Endothelial cell of umbilical vein (primary cell): Measurements from ENCODE around the gene FYB1. TPM values are rescaled to one million over a fixed set of nuclear protein-coding genes. Genes with fewer than 3 reads are reported as not detected.

ENCODE experiments used
- BruUV-seq: library from RNA; stranded (reverse); fragments of 400-500 nt; replicated peaks from 2 replicates; lab custom pipeline; 2021; lab: Mats Ljungman, UMichigan
- CTCF ChIA-PET: fragments of 300-600, 350-600 bp; sonication (Branson Sonifier 250); formaldehyde crosslinking; loops from one replicate; lab custom pipeline; 2021; ENCODE audit warnings: antibody characterized with exemption, inconsistent platforms; lab: Charles Lee
- POLR2A ChIA-PET: fragments of 300-600, 350-600 bp; sonication (Branson Sonifier 250); formaldehyde crosslinking; loops from one replicate; lab custom pipeline; 2021; ENCODE audit warnings: antibody characterized with exemption, inconsistent platforms; lab: Charles Lee
- DNase-seq: peaks from one replicate; pipeline ENCODE4 v3.0.0-alpha.2; 2011; ENCODE audit warnings: low read depth, low spot score
- FAIRE-seq: peaks from 2 replicates; lab custom pipeline; 2011; peaks lifted over from hg19 to GRCh38; lab: Jason Lieb, UNC
- H2AFZ ChIP-seq: 2 replicates; pipeline ENCODE4 v1.6.0; 2012; ENCODE audit warnings: low read depth, low read length, control low read depth, inconsistent platforms
- H3K27ac ChIP-seq: 2 replicates; pipeline ENCODE4 v1.5.1; 2011; ENCODE audit warnings: low read depth, mild to moderate bottlenecking, control low read depth, low read length, moderate library complexity; ENCODE audit not compliant: insufficient read depth
- H3K27me3 ChIP-seq, 2 experiments: 2 replicates each; pipeline versions ENCODE4 v1.6.0 to v1.6.1; 2011; ENCODE audit warnings: low read length in 2 of 2, mixed read lengths in 1 of 2; ENCODE audit not compliant: control insufficient read depth in 2 of 2, insufficient read depth in 2 of 2
- H3K36me3 ChIP-seq, 2 experiments: 2 replicates in 1 of 2; 3 replicates in 1 of 2; pipeline ENCODE4 v1.5.1; 2011; ENCODE audit warnings: low read length in 2 of 2, mild to moderate bottlenecking in 1 of 2, moderate library complexity in 1 of 2; ENCODE audit not compliant: control insufficient read depth in 2 of 2, insufficient read depth in 2 of 2; ENCODE audit errors: extremely low read depth in 1 of 2
- H3K4me1 ChIP-seq: 3 replicates; pipeline ENCODE4 v1.5.1; 2011; ENCODE audit warnings: mild to moderate bottlenecking, low read length; ENCODE audit not compliant: control insufficient read depth, insufficient read depth; ENCODE audit errors: extremely low read depth
- H3K4me2 ChIP-seq: 2 replicates; pipeline ENCODE4 v1.6.1; 2011; ENCODE audit warnings: low read length, control low read depth, mixed read lengths; ENCODE audit not compliant: insufficient read depth
- H3K4me3 ChIP-seq, 3 experiments: fragments of 200-600 bp in 1 of 3; sonication (generic), shearing (Covaris generic) in 1 of 3; replicated peaks in 1 of 3; 2 replicates each; pipeline ENCODE4 v1.5.1; 2011 to 2016; ENCODE audit warnings: control low read depth in 3 of 3, low read length in 3 of 3, mild to moderate bottlenecking in 2 of 3, inconsistent platforms in 1 of 3, low read depth in 1 of 3, moderate library complexity in 1 of 3; ENCODE audit not compliant: insufficient read depth in 1 of 3
- H3K79me2 ChIP-seq: 2 replicates; pipeline ENCODE4 v1.6.0; 2012; ENCODE audit warnings: low read length, inconsistent platforms; ENCODE audit not compliant: control insufficient read depth, insufficient read depth
- H3K9ac ChIP-seq: replicated peaks from 2 replicates; pipeline ENCODE3; 2011; ENCODE audit warnings: low read length, control low read depth; ENCODE audit not compliant: insufficient read depth; ENCODE audit errors: extremely low read depth
- H3K9me1 ChIP-seq: replicated peaks from 3 replicates; pipeline ENCODE4 v1.6.0; 2011; ENCODE audit warnings: mild to moderate bottlenecking, low read length; ENCODE audit not compliant: control insufficient read depth, insufficient read depth; ENCODE audit errors: extremely low read depth
- H3K9me3 ChIP-seq: replicated peaks from 2 replicates; pipeline ENCODE4 v1.5.1; 2012; ENCODE audit warnings: low read length, inconsistent platforms; ENCODE audit not compliant: control insufficient read depth, insufficient read depth
- H4K20me1 ChIP-seq: replicated peaks from 2 replicates; pipeline ENCODE3; 2011; ENCODE audit warnings: mild to moderate bottlenecking, low read length; ENCODE audit not compliant: control insufficient read depth, insufficient read depth; ENCODE audit errors: extremely low read depth
- EZH2 ChIP-seq: IDR thresholded peaks from 2 replicates; pipeline ENCODE4 v1.6.1; 2012; ENCODE audit warnings: borderline replicate concordance, low read depth, mild to moderate bottlenecking, moderate library complexity, low read length, inconsistent platforms; ENCODE audit not compliant: severe bottlenecking
- FOS ChIP-seq: IDR thresholded peaks from 2 replicates; pipeline ENCODE4 v1.6.1; 2011; ENCODE audit warnings: mild to moderate bottlenecking, low read length, moderate library complexity, borderline replicate concordance; ENCODE audit not compliant: insufficient read depth
- GATA2 ChIP-seq: IDR thresholded peaks from 2 replicates; pipeline ENCODE4 v1.7.0; 2011; ENCODE audit warnings: low read depth, mild to moderate bottlenecking, moderate library complexity, mixed read lengths, low read length; ENCODE audit not compliant: insufficient read length, insufficient read depth
- JUN ChIP-seq: IDR thresholded peaks from 2 replicates; pipeline ENCODE4 v1.6.1; 2011; ENCODE audit warnings: borderline replicate concordance, low read depth; ENCODE audit not compliant: insufficient read length, insufficient read depth
- MYC ChIP-seq: IDR thresholded peaks from one replicate; pipeline ENCODE4 v1.6.1; 2011; ENCODE audit warnings: mild to moderate bottlenecking, low read depth, low read length
- POLR2A ChIP-seq: IDR thresholded peaks from 2 replicates; pipeline ENCODE4 v1.6.1; 2012; ENCODE audit warnings: low read depth, mild to moderate bottlenecking, control low read depth, low read length
- POLR2AphosphoS5 ChIP-seq: IDR thresholded peaks from 2 replicates; pipeline ENCODE4 v1.6.1; 2012; ENCODE audit warnings: low read depth, mild to moderate bottlenecking, control low read depth, low read length, moderate library complexity; ENCODE audit not compliant: insufficient read depth
- dilution Hi-C: fragments of 300-500 bp; cut with MboI; formaldehyde crosslinking; loops from one replicate; pipeline ENCODE4 v1.15.0; 2019; ENCODE audit warnings: low sequenced_read_pairs; ENCODE audit not compliant: extremely low pct_ligation_motif_present
- intact Hi-C: fragments of 100-400 bp; cut with micrococcal nuclease; formaldehyde crosslinking; loops from one replicate; pipeline ENCODE4 v1.10.0; 2022
- polyA plus RNA-seq, 4 experiments: library from polyadenylated mRNA; depleted of rRNA in 3 of 4; stranded (reverse) in 3 of 4; unstranded in 1 of 4; fragments of >200 nt; gene quantifications; 2 replicates each; pipeline versions ENCODE4 v1.2.1 to v1.2.3, GENCODE V29; 2011 to 2012; ENCODE audit warnings: missing spikeins in 1 of 4
- total RNA-seq: library from RNA; stranded (reverse); gene quantifications from 2 replicates; pipeline ENCODE4 v1.2.3, GENCODE V29; 2021
- TF ChIP-seq, protein P1 (sequence below), 2 donors: IDR thresholded peaks; 1 replicate in 1 of 2; 2 replicates in 1 of 2; pipeline ENCODE4 v1.5.1; 2011; ENCODE audit warnings: low read length in 2 of 2, mild to moderate bottlenecking in 2 of 2, moderate library complexity in 2 of 2, control low read depth in 1 of 2, inconsistent platforms in 1 of 2, low read depth in 1 of 2; ENCODE audit not compliant: insufficient read depth in 1 of 2; ENCODE audit errors: extremely low read depth in 1 of 2
- TF ChIP-seq, protein P2 (sequence below): IDR thresholded peaks from 2 replicates; pipeline ENCODE4 v1.6.1; 2011; ENCODE audit not compliant: insufficient read depth, insufficient read length

Gene FYB1
- total and polyA plus RNA-seq, 2 donors (not counting 3 experiments of a cell fraction or from before 2014, with no cell fraction given), result 0.44 TPM; not detected in 1

DNA sequence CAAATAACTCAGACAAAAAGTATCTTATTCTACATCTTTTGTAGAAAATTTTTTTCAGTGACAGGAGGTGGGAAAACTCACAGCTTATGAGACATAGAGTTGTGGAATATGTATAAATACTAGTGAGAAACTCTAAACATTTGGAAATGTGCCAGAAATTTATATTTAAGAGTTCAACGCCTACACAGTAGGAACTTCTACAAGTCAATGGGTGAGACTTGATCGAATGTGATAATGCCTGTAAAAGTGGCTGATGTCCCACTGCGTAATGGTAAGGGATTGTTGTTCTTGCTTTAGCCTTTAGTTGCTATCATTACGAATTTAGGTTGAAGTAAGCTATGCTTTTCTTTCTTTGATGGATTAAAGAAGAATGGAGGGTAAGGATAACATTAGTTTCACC lies 105.2 kb downstream of the FYB1 start:
- Histone ChIP-seq H3K9ac (no peak overlapping the region), H3K4me3 (no peak overlapping the region), H3K36me3 (no peaks in the 10 kb centered on the region), H3K9me1 (no peaks in the 10 kb centered on the region), H3K27me3 (no peaks in the 10 kb centered on the region), H3K27ac (no peak overlapping the region), H3K4me2 (no peak overlapping the region), H2AFZ (no peak overlapping the region), H4K20me1 (no peaks in the 10 kb centered on the region), H3K9me3 (no peaks in the 10 kb centered on the region), H3K79me2 (no peaks in the 10 kb centered on the region), H3K4me1 (peaks cover 54% of the 10 kb centered on the region)
- no peak for DNase-seq
- TF ChIP-seq FOS (no peak), EZH2 (no peak), MYC (no peak), POLR2AphosphoS5 (no peak), POLR2A (no peak), GATA2 (no peak), JUN (no peak)
- TF ChIP-seq, protein P1, sequence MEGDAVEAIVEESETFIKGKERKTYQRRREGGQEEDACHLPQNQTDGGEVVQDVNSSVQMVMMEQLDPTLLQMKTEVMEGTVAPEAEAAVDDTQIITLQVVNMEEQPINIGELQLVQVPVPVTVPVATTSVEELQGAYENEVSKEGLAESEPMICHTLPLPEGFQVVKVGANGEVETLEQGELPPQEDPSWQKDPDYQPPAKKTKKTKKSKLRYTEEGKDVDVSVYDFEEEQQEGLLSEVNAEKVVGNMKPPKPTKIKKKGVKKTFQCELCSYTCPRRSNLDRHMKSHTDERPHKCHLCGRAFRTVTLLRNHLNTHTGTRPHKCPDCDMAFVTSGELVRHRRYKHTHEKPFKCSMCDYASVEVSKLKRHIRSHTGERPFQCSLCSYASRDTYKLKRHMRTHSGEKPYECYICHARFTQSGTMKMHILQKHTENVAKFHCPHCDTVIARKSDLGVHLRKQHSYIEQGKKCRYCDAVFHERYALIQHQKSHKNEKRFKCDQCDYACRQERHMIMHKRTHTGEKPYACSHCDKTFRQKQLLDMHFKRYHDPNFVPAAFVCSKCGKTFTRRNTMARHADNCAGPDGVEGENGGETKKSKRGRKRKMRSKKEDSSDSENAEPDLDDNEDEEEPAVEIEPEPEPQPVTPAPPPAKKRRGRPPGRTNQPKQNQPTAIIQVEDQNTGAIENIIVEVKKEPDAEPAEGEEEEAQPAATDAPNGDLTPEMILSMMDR (IDR thresholded peaks at IDR 0.05; ENCODE audit: extremely low read depth in 1 of 2, insufficient read depth in 1 of 2, low read depth in 1 of 2, low read length in 2 of 2), result no peak
- TF ChIP-seq, protein P2, sequence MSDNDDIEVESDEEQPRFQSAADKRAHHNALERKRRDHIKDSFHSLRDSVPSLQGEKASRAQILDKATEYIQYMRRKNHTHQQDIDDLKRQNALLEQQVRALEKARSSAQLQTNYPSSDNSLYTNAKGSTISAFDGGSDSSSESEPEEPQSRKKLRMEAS, result no peak
- ChIA-PET CTCF (interaction anchor here (1.0 to 1.3 kb wide), 2 partner anchors 33 to 34 kb away, joined by 3 read pairs; no protein-coding TSS in a partner anchor), POLR2A (no interaction called here)
- no TSS peak for BruUV-seq
- no peak for FAIRE-seq
- intact Hi-C loops (no loop called here), dilution Hi-C loops (no loop called here)
